ENCODE measurements around the gene HTT-AS. TPM values are rescaled to one million over a fixed set of nuclear protein-coding genes. Genes with fewer than 3 reads are reported as not detected.

Gene HTT-AS
- not detected for total RNA-seq
- long read RNA-seq: 0 reads

DNA sequence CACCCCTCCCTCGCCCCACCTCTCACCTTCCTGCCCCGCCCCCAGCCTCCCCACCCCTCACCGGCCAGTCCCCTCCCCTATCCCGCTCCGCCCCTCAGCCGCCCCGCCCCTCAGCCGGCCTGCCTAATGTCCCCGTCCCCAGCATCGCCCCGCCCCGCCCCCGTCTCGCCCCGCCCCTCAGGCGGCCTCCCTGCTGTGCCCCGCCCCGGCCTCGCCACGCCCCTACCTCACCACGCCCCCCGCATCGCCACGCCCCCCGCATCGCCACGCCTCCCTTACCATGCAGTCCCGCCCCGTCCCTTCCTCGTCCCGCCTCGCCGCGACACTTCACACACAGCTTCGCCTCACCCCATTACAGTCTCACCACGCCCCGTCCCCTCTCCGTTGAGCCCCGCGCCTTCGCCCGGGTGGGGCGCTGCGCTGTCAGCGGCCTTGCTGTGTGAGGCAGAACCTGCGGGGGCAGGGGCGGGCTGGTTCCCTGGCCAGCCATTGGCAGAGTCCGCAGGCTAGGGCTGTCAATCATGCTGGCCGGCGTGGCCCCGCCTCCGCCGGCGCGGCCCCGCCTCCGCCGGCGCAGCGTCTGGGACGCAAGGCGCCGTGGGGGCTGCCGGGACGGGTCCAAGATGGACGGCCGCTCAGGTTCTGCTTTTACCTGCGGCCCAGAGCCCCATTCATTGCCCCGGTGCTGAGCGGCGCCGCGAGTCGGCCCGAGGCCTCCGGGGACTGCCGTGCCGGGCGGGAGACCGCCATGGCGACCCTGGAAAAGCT is at the start of gene HTT-AS, which contains the start of gene HTT:
Gene HTT-AS, minus strand, starts transcription at position 461 of the 768 bp plus-strand sequence.
Gene HTT, plus strand, starts transcription at position 604 of the 768 bp plus-strand sequence. Its CDS starts 145 bp downstream, at position 749.
- ATAC-seq (peak; percentile 79), DNase-seq (peak; percentile 96 to 98)
- intact Hi-C loops (cut with DNase I, micrococcal nuclease): no loop called here

DNA sequence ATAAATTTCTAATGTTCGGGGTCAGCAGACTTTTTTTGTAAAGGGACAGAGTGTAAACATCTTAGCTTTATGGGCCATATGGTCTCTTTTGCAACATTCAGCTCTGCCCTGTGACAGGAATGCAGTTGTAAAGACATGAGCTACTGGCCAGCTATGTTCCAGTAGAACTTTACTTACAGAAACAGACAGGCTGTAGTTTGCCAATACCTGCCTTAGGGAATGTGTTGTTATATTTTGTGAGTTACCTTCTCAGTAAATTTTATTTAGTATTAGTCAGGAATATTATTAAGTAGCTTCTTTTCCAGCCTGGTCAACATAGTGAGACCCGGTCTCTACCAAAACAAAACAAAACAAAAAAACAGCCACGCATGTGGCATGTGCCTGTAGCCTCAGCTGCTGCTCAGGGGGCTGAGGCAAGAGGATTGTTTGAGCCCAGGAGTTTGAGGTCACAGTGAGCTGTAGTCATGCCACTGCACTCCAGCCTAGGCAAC is 48.9 kb upstream of the HTT-AS start:
- intact Hi-C loops (cut with DNase I, micrococcal nuclease): no loop called here
- DNase-seq: no peak
- ATAC-seq: no peak

DNA sequence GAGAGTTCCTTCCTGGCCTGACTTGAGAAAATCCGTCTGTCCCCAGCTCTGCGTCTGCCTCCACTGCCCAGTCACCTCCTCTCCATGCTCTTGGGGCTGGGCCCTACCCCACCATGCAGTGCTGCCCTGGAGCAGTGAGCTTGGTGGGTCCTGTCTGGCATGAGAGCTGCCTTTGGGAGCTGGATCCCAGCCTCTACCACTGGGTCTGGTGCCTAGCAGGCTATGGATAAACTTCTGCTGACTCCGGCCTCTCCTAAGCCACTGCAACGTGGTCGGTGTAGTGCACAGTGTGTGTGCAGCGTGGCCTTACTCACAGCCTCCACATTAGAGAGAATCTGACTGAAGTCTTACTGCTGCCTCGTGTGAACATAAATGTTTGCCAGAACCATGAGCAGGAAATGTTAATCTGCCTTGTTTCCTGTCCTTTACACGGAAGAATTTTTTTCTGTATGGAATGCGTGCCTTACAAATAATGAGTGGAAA is 47.8 kb upstream of the HTT-AS start:
- ATAC-seq (no peak), DNase-seq (no peak)
- intact Hi-C loops (cut with DNase I, micrococcal nuclease): no loop called here

DNA sequence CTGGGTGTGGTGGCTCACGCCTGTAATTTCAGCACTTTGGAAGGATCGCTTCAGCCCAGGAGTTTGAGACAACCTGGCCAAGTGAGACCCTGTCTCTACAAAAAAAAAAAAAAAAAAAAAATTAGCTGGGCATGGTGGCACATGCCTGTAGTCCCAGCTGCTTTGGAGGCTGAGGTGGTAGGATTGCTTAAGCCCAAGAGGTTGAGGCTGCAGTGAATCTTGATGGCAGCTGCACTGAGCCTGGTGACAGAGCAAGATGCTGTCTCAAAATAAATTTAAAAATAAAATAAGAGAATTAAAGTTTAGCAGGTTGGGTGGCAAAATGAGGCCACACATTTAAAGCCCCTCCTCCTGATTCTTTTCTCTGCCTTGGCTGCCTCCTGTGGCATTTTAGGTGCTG is 47.3 kb upstream of the HTT-AS start:
- intact Hi-C loops (cut with DNase I, micrococcal nuclease): no loop called here
- DNase-seq (no peak), ATAC-seq (no peak)

DNA sequence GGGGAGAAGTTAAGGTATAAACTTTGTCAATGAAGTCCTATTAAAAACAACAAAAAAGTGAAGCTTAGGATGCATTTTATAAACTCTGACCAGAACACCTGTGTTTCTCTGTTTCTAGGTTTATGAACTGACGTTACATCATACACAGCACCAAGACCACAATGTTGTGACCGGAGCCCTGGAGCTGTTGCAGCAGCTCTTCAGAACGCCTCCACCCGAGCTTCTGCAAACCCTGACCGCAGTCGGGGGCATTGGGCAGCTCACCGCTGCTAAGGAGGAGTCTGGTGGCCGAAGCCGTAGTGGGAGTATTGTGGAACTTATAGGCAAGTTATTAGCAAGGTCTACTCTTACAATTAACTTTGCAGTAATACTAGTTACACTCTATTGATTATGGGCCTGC is 46.8 kb upstream of the HTT-AS start:
- DNase-seq (no peak), ATAC-seq (no peak)
- intact Hi-C loops (cut with DNase I, micrococcal nuclease): no loop called here

DNA sequence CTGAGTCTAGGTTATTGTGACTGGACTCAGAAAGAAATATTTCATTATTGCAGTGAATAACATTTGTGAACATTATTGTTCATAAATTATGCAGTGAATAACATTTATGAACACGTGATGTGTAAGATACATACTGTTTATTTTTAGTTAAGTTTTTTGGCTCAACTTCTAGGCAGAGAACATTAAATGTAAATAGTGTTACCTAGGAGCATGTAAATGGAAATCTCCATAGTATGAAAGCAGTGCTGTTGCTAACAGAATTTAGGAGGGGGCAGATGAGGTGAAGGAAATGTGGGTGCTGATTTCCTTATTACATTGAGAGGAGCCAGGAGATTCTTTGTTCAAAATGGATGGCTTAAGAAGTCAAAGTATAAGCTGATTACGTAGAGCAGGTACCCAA is 45.1 kb upstream of the HTT-AS start:
- intact Hi-C loops (cut with DNase I, micrococcal nuclease): no loop called here
- ATAC-seq: no peak

DNA sequence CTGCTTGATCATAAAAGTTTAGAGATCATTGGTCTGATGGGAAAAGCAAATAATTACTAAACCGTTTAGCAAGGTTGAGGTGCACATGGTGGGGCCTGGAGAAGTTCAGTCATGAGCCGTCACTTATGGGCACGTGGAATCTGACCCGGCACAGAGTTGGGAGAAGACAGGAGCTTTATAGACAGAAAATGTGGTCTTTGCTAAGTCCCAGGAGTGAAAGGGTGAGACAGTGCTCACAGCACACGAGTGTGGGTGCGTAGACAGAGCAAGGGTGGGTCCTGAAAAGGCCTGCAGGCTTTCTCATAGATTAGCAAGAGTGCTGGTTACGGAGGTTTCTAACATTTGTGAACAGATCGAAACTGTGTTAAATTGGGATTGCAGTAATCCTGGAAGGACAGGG is 44.0 kb upstream of the HTT-AS start:
- ATAC-seq (no peak), DNase-seq (no peak)
- intact Hi-C loops (cut with DNase I, micrococcal nuclease): no loop called here

More for the DNA sequence above, 45.1 kb upstream of the HTT-AS start:
- DNase-seq: no peak

DNA sequence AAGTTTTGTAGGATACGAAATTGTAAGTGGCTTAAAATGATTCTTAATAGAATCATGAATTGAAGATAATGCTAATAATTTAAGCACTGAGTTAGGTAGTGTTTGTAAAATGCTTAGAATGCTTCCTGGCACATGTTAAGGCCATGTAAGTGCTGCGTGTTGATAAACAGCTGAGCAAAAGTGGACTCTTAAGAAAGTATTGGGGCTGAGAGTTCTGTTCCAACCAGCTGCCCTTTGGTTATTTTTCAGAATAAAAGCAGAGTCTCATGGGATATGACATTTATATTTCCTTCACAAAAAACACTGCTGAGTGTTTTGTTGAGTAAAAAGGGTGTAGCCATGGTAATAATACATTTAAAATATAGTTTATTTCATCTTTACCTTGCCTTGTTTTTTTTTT is 42.6 kb upstream of the HTT-AS start:
- intact Hi-C loops (cut with DNase I, micrococcal nuclease): no loop called here
- ATAC-seq (no peak), DNase-seq (no peak)

DNA sequence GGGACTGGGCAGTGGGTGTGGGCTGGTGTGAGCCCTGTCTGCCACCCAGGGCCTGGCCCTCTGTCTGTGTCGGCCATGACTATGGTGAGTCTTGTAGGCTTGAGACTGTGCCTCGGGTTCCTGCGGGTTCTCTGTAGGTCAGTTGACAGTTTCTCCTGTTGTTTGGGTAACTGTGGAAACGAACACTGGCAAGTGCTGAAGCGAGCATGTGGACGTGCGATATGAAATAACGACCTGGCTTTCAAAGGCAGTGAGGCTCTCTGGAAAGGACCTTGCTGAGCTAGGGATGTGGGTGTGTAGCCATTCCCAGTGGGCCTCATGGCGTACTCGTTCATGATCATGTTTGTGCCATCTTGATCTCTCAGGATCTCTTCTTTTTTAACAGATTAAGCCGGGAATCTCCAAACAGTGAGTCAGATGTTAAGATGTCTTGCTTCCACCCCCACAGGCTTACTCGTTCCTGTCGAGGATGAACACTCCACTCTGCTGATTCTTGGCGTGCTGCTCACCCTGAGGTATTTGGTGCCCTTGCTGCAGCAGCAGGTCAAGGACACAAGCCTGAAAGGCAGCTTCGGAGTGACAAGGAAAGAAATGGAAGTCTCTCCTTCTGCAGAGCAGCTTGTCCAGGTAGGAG is 41.4 kb upstream of the HTT-AS start:
- no peak for ATAC-seq
- intact Hi-C loops (cut with DNase I, micrococcal nuclease): no loop called here
- no peak for DNase-seq

DNA sequence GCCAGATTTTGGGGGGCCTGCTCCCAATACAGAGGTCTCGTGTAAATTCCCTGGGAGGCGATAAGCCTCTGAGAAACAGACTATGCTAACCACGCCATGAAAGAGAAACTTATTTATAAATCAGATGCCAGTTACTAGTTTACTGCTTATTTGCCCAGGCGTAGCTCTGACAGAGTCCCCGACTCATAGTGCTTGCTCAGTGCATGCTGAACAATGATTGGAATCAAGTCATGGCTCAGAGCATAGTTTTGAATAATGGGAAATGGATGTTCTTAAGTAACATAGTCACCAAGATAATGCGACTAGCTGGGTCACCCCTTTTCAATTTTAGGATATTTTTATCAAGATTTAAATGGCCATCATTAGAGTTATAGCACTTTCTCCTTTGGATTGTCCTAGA is 40.0 kb upstream of the HTT-AS start:
- DNase-seq (no peak), ATAC-seq (no peak)
- intact Hi-C loops (cut with DNase I, micrococcal nuclease): no loop called here

DNA sequence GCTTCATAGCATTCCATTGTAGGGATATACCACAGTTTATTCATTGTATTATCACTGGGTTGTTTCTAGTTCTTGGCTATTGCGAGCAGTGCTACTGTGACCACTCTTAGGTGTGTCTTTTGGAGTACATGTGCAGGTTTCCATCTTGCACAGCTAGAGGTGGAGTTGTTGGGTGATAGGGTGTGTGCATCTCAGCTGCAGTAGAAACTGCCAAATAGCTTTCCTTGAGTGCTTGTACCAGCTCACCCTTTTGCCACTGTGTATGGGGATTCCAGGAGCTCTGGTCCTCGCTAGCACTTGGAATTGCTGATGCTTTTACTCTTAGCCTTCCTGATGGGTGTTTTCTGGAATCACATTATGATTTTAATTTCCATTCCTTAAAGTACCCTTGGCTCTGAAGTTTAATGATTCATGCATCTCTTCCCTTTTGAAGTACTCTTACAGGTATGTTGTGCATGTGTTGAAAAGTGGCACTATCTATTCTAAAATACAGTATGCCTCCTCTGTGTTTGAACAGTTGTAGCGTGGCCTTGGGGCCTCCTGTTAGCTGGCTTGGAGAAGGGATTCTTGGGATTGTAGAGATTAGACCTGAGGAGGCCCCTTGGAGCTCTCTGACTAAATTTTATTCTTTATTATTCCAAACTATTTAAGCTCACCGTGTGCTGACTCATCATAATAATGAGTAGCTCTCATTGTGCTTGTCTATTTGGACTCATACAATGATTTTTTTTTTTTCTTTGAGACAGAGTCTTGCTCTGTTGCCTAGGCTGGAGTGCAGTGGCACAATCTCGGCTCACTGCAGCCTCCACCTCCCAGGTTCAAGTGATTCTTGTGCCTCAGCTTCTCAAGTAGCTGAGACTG is 38.5 kb upstream of the HTT-AS start:
- ATAC-seq (no peak), DNase-seq (no peak)
- intact Hi-C loops (cut with DNase I, micrococcal nuclease): no loop called here

DNA sequence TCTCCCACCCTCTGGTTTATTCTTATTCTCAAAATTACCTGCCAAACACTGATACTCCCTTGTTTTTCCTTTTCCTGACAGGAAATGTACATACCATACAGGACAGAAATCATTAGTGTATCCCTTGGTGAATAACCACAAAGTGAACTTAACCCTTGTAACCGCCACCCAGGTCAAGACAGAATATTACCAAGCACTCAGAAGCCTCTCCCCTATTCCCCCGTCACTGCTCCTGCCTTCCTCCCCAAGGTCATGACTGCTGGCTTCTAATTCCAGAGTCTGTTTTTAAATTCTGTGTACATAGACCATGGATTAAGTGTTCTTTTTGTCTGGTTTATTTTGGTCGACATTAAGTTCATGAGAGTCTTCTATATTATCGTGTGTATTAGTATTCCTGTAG is 37.9 kb upstream of the HTT-AS start:
- ATAC-seq: no peak
- no peak for DNase-seq
- intact Hi-C loops (cut with DNase I, micrococcal nuclease): no loop called here

DNA sequence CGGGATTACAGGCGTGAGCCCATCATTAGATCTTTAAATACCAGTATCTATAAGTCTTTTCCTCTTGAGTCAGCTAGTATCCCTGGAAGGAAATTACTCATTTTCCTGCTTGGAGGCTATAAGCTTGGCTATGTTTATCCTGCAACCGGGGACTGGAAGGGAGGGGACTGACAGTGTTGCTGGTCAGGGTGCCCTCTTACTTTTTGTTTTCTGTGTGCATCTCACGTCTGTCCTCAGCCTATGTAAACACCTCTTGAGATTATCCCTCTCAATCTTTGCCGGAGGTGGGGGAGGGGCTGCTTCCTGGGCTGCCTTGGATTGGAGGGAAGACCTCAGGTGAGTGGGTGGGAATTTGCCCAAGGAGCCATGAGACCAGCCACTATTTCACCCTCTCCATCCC is 37.1 kb upstream of the HTT-AS start:
- intact Hi-C loops (cut with DNase I, micrococcal nuclease): no loop called here
- no peak for ATAC-seq
- DNase-seq: no peak

DNA sequence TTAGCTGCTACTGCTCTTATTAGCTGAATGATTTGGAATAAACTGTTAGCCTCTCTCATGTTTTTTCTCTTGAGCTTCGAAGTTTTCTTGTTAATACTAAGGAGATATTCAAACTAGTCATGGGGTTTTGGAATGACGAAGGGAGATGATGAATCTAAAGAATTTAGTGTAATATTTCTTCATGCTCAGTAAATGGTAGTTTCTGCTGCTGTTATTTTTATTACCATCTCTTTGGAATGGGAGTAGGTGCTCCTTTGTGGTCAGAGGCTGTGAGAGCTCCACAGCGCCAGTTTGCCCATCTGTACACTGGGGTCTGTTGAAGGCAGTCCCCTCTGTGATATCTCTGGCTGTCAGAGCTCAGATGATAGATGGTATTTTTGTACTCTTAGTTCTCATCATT is 33.9 kb upstream of the HTT-AS start:
- ATAC-seq (no peak), DNase-seq (no peak)
- intact Hi-C loops (cut with DNase I, micrococcal nuclease): no loop called here

DNA sequence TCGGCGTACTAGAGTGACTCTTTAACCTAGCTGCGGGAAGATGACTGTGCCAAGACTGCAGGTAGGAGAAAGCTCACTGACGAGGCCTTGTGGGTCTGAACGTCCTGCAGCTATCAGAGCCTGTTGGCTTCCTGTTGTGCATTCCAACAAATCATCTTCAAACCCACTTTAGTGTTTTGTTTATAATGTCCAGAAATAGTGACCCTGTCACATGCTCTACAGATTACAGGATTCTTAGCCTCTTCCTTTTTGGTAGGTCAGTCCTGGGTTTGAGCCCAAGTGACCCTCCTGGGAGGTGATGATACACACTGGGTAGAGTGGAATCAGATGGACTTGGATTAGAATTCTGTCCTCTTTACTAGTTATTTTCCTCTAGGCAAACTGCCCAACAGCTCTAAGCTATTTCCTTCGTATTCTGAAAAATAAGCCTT is 33.4 kb upstream of the HTT-AS start:
- ATAC-seq: no peak
- no peak for DNase-seq
- intact Hi-C loops (cut with DNase I, micrococcal nuclease): no loop called here

DNA sequence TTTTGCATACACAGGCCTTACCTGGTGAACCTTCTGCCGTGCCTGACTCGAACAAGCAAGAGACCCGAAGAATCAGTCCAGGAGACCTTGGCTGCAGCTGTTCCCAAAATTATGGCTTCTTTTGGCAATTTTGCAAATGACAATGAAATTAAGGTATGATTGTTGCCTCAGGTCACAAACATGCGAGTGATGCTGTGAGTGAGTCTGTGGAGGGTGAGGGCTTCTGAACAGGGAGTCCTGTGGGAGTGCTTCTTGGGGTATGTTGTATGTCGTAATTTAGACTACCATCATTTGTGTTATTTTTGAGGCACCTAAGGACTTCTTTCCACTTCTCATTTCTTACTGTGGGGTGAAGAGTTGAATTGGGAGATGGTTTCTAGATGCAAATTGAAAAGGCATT is 32.9 kb upstream of the HTT-AS start:
- ATAC-seq (no peak), DNase-seq (no peak)
- intact Hi-C loops (cut with DNase I, micrococcal nuclease): no loop called here

DNA sequence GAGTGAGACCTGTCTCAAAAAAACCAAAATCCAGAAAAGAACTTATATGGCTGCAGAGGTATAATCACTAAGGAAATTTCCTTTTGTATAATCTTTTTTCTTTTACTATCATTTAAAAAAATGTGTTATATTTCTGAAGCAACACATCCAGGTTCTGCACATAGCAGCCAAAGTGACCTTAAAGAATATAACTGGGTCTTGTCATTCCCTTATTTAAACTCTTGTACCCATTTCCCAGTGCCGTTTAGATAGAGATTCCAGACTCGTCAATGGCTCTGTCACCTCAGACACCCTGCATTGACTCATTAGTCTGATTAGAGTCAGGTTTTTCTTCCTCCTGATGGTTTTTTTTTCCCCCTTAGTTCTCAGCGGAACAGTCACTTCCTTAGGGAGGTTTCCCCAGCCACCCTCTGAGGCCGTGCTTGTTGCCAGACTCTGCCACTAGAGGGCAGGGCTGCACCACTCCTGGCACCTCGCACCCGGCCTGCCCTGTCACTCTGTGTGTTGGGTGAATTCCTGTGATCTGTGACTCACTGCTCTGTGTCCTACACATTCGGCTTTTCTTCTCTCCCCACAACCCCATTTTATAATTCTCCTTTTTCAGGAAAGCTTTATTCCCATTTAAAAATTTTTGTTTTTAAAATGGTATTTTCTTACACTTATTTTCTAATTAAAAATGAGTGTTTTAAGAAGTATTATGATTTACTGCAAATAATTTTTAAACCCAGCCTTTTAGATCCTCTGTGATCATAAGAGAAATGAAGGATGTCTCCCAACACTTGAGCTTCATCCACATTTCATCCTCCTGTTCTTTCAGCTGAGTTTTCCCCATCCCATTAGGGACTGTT is 32.2 kb upstream of the HTT-AS start:
- intact Hi-C loops (cut with DNase I, micrococcal nuclease): no loop called here
- DNase-seq (peak; percentile 67 to 85), ATAC-seq (peak; percentile 99)

DNA sequence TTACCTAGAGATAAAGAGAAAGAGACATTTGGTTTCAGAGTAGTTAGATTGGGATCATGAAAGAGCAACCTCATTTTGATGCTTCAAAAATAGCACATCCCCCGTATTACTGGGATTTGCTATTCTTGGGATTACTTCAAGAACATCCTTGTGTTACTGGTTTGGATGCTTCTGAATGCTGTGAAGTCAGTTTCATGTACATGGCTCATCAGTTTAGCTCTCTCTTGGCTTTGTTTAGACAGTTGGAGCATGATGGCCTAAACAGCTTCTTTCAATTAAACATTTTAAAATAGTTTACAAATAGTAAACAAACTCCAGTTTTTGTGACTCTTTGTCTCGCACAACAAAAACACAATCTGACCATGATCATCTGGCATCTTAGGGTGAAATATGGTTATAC is 24.0 kb upstream of the HTT-AS start:
- intact Hi-C loops (cut with DNase I, micrococcal nuclease): no loop called here
- ATAC-seq: no peak
- DNase-seq: no peak

DNA sequence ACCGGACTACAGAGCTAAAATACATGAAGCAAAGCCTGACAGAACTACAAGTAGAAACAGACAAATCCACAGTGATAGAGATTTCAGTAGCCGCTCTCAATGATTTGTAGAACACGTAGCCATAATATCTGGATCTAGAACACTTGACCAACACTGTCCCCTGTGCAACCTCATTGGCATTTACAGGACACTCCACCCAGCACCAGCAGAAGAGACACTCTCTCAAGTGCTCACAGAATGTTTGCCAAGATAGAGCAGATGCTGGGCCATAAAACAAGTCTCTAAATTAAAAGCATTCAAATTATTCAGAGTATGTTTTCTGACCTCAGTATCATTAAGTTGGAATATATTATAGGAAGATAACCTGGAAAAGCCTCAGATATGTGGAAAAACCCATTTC is 21.9 kb upstream of the HTT-AS start:
- DNase-seq: no peak
- intact Hi-C loops (cut with DNase I, micrococcal nuclease): no loop called here
- ATAC-seq: peak; percentile 54

All from left colon (tissue), 2 donors.